H1 (cell line): ENCODE results near the gene TNFAIP8L3.

Source experiments
- ASH2L ChIP-seq: fragments of 200-600, 300-600 bp; sonication (generic); IDR thresholded peaks from one replicate; pipeline ENCODE4 v1.7.1; 2017; ENCODE audit warnings: low read length
- CHD1 ChIP-seq: IDR thresholded peaks from 2 replicates; pipeline ENCODE4 v1.6.1; 2012; ENCODE audit warnings: low read depth, low read length, improper control_type of control experiment
- EP300 ChIP-seq, 2 experiments: IDR thresholded peaks; 1 replicate in 1 of 2; 2 replicates in 1 of 2; pipeline ENCODE4 v1.6.1; 2011 to 2012; ENCODE audit warnings: low read depth in 2 of 2, low read length in 2 of 2, mild to moderate bottlenecking in 2 of 2, borderline replicate concordance in 1 of 2, inconsistent platforms in 1 of 2, moderate library complexity in 1 of 2
- JUN ChIP-seq: IDR thresholded peaks from 2 replicates; pipeline ENCODE4 v1.6.1; 2011; ENCODE audit warnings: low read depth, mild to moderate bottlenecking, improper control_type of control experiment, low read length
- JUND ChIP-seq: IDR thresholded peaks from 2 replicates; pipeline ENCODE4 v1.6.1; 2011; ENCODE audit warnings: mild to moderate bottlenecking, improper control_type of control experiment, low read length
- TF ChIP-seq, protein P1 (sequence below), 3 experiments: IDR thresholded peaks; 1 replicate in 2 of 3; 2 replicates in 1 of 3; pipeline versions ENCODE4 v1.5.1 to v1.6.1; 2011; ENCODE audit warnings: low read length in 3 of 3, mild to moderate bottlenecking in 3 of 3, inconsistent platforms in 2 of 3, low read depth in 1 of 3, moderate library complexity in 1 of 3; ENCODE audit not compliant: insufficient read depth in 1 of 3; ENCODE audit errors: control extremely low read depth in 1 of 3
- TF ChIP-seq, protein P2 (sequence below): IDR thresholded peaks from 2 replicates; pipeline ENCODE4 v1.6.1; 2012; ENCODE audit warnings: inconsistent platforms

GRCh38 chr15:51095681-51096331, 1.1 kb upstream of the TNFAIP8L3 start:
- TF ChIP-seq, protein P1, sequence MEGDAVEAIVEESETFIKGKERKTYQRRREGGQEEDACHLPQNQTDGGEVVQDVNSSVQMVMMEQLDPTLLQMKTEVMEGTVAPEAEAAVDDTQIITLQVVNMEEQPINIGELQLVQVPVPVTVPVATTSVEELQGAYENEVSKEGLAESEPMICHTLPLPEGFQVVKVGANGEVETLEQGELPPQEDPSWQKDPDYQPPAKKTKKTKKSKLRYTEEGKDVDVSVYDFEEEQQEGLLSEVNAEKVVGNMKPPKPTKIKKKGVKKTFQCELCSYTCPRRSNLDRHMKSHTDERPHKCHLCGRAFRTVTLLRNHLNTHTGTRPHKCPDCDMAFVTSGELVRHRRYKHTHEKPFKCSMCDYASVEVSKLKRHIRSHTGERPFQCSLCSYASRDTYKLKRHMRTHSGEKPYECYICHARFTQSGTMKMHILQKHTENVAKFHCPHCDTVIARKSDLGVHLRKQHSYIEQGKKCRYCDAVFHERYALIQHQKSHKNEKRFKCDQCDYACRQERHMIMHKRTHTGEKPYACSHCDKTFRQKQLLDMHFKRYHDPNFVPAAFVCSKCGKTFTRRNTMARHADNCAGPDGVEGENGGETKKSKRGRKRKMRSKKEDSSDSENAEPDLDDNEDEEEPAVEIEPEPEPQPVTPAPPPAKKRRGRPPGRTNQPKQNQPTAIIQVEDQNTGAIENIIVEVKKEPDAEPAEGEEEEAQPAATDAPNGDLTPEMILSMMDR (IDR thresholded peaks at IDR 0.05; ENCODE audit: control extremely low read depth in 1 of 3, insufficient read depth in 1 of 3, low read depth in 1 of 3, low read length in 3 of 3) = no peak
- TF ChIP-seq ASH2L (no peak), EP300 (IDR thresholded peaks at IDR 0.05; ENCODE audit: borderline replicate concordance in 1 of 2, low read depth in 2 of 2, low read length in 2 of 2) (no peak), CHD1 (no peak), JUND (no peak), JUN (no peak)
- TF ChIP-seq, protein P2, sequence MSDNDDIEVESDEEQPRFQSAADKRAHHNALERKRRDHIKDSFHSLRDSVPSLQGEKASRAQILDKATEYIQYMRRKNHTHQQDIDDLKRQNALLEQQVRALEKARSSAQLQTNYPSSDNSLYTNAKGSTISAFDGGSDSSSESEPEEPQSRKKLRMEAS = no peak
